Mesendoderm (in vitro differentiated cells): ENCODE data around the gene LTBP4.

Experiments used
- DNase-seq: peaks from one replicate; pipeline ENCODE4 v3.0.0; 2013
- H2AK5ac ChIP-seq: 2 replicates; pipeline ENCODE4 v1.6.1; 2013; ENCODE audit warnings: low read length, inconsistent platforms
- H2BK120ac ChIP-seq: 2 replicates; pipeline ENCODE4 v1.6.1; 2013; ENCODE audit warnings: low read depth, mild to moderate bottlenecking, low read length, moderate library complexity, mixed read lengths
- H2BK15ac ChIP-seq: replicated peaks from 2 replicates; pipeline ENCODE4 v1.6.1; 2013; ENCODE audit warnings: low read depth, mild to moderate bottlenecking, moderate library complexity
- H2BK5ac ChIP-seq: 2 replicates; pipeline ENCODE4 v1.6.1; 2013; ENCODE audit warnings: low read length, inconsistent platforms
- H3K18ac ChIP-seq: 2 replicates; pipeline ENCODE4 v1.6.1; 2013; ENCODE audit warnings: mild to moderate bottlenecking, low read length, mixed read lengths
- H3K23ac ChIP-seq: one replicate; pipeline ENCODE4 v1.6.1; 2013; ENCODE audit warnings: low read length
- H3K27ac ChIP-seq: 2 replicates; pipeline ENCODE4 v1.5.1; 2013; ENCODE audit warnings: low read depth, mild to moderate bottlenecking, inconsistent platforms, low read length, moderate library complexity
- H3K27me3 ChIP-seq: 2 replicates; pipeline ENCODE4 v1.6.1; 2013; ENCODE audit warnings: low read length, control low read depth, mild to moderate bottlenecking, inconsistent platforms; ENCODE audit not compliant: insufficient read depth, poor library complexity
- H3K36me3 ChIP-seq: 2 replicates; pipeline ENCODE4 v1.6.1; 2013; ENCODE audit warnings: low read length, inconsistent platforms; ENCODE audit not compliant: control insufficient read depth, insufficient read depth
- H3K4ac ChIP-seq: one replicate; pipeline ENCODE4 v1.6.1; 2013; ENCODE audit warnings: low read depth, mild to moderate bottlenecking, low read length, moderate library complexity
- H3K4me1 ChIP-seq: 2 replicates; pipeline ENCODE4 v1.6.1; 2013; ENCODE audit warnings: low read depth, low read length, inconsistent platforms; ENCODE audit not compliant: control insufficient read depth
- H3K4me2 ChIP-seq: 2 replicates; pipeline ENCODE4 v1.6.1; 2013; ENCODE audit warnings: low read length
- H3K4me3 ChIP-seq: 2 replicates; pipeline ENCODE4 v1.5.1; 2013; ENCODE audit warnings: mild to moderate bottlenecking, low read length
- H3K56ac ChIP-seq: one replicate; pipeline ENCODE4 v1.6.1; 2013; ENCODE audit warnings: low read length
- H3K79me1 ChIP-seq: 2 replicates; pipeline ENCODE4 v1.6.1; 2013; ENCODE audit warnings: low read length, inconsistent platforms
- H3K79me2 ChIP-seq: 2 replicates; pipeline ENCODE4 v1.6.1; 2013; ENCODE audit warnings: mild to moderate bottlenecking, low read length; ENCODE audit not compliant: control insufficient read depth, insufficient read depth
- H3K9ac ChIP-seq: 2 replicates; pipeline ENCODE4 v1.6.1; 2013; ENCODE audit warnings: low read length, inconsistent platforms
- H4K5ac ChIP-seq: one replicate; pipeline ENCODE4 v1.6.1; 2013; ENCODE audit warnings: low read length
- H4K8ac ChIP-seq: one replicate; pipeline ENCODE4 v1.6.1; 2013; ENCODE audit warnings: low read depth, mild to moderate bottlenecking, control low read depth, low read length, moderate library complexity
- WGBS: extraction: QIAGEN DNeasy Blood & Tissue Kit; methylation state at CpG from one replicate; pipeline ENCODE4 v1.1.7; 2013; ENCODE audit warnings: low lambda C conversion rate, missing lambda C conversion rate; ENCODE audit not compliant: insufficient coverage; ENCODE audit errors: extremely low coverage; 5-methylcytosine and 5-hydroxymethylcytosine counted together

Gene LTBP4

GRCh38 chr19:40571831-40572495 lies 29.2 kb upstream of the LTBP4 start:
- Histone ChIP-seq H4K8ac (no peak overlapping the region), H3K23ac (no peak overlapping the region), H3K18ac (no peak overlapping the region), H3K36me3 (no peaks in the 10 kb centered on the region), H2AK5ac (no peak overlapping the region), H3K4me2 (no peak overlapping the region), H3K4me3 (no peak overlapping the region), H3K27ac (no peak overlapping the region), H3K56ac (no peak overlapping the region), H2BK5ac (no peak overlapping the region), H2BK15ac (no peak overlapping the region), H3K27me3 (peaks cover 24% of the 10 kb centered on the region), H3K4ac (no peak overlapping the region), H4K5ac (no peak overlapping the region), H3K4me1 (peaks cover 3% of the 10 kb centered on the region), H3K79me1 (no peaks in the 10 kb centered on the region), H3K9ac (no peak overlapping the region), H3K79me2 (no peaks in the 10 kb centered on the region), H2BK120ac (no peak overlapping the region)
- no CpG with 5 or more reads among the region's 10 CpGs for WGBS
- DNase-seq, result no peak

DNA sequence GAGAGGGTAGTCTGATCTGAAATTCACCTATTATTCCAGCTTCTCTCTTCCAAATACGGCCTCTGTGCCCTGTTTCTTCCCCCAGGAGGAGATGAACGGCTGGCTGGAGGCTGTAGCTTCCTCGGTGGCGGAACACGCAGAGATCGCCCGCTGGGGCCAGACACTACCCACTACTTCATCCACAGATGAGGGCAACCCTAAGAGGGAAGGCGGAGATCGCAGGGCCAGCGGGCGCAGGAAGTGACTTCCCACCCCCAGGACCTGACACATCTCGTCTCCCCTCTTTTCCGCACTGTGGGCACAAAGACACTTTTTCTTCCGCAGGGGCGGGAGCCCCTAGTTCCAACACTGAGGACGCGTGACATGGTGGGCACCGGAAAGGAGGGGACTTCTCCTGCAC lies 25.8 kb upstream of the LTBP4 start:
- no peaks in the 10 kb centered on the region for H3K79me2 ChIP-seq
- peak overlapping the region; percentile 44 for H3K18ac ChIP-seq
- H2BK5ac ChIP-seq, result no peak overlapping the region
- no peak overlapping the region for H2BK120ac ChIP-seq
- no peak overlapping the region for H2AK5ac ChIP-seq
- no peak overlapping the region for H3K23ac ChIP-seq
- H3K4me1 ChIP-seq, result peaks cover 4% of the 10 kb centered on the region
- H3K79me1 ChIP-seq, result no peaks in the 10 kb centered on the region
- no peak overlapping the region for H3K27ac ChIP-seq
- DNase-seq, result no peak
- H3K4ac ChIP-seq, result no peak overlapping the region
- no peaks in the 10 kb centered on the region for H3K27me3 ChIP-seq
- H3K56ac ChIP-seq, result peak overlapping the region; percentile 86
- peak overlapping the region; percentile 77 for H3K9ac ChIP-seq
- H2BK15ac ChIP-seq, result no peak overlapping the region
- H4K8ac ChIP-seq, result no peak overlapping the region
- H3K4me2 ChIP-seq, result peak overlapping the region; percentile 25
- no peaks in the 10 kb centered on the region for H3K36me3 ChIP-seq
- no CpG with 5 or more reads among the region's 18 CpGs for WGBS
- H4K5ac ChIP-seq, result no peak overlapping the region
- H3K4me3 ChIP-seq, result no peak overlapping the region

DNA sequence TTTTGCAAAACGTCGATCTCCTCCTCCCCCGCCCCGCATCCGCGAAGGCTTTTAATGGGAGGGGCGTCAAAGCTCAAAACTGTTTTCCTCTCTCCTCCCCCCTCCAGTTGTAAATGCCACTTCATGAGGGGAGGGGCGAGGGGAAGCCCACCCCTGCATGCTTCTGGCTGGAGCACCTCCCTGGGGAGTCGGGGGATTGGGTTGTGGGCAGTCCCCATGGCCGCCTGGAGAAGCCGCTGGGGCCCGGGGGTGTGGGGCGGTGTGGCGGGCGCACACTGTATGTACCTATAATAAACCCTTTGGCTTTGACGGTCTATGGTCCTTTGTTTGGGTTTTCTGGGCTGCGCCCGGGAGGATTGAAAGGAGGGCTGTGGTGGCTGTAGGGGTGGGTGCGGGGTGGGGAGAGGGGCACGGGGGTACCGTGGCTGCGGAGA lies 25.0 kb upstream of the LTBP4 start:
- Histone ChIP-seq H2BK120ac (peak overlapping the region; percentile 51), H3K79me2 (no peaks in the 10 kb centered on the region), H4K5ac (no peak overlapping the region), H3K79me1 (no peaks in the 10 kb centered on the region), H3K4me2 (peak overlapping the region; percentile 70), H3K23ac (no peak overlapping the region), H2AK5ac (no peak overlapping the region), H3K4ac (no peak overlapping the region), H2BK15ac (no peak overlapping the region), H3K18ac (peak overlapping the region; percentile 44), H3K9ac (peak overlapping the region; percentile 77), H3K4me3 (peak overlapping the region; percentile 51), H3K56ac (peak overlapping the region; percentile 86), H3K27ac (no peak overlapping the region), H3K4me1 (peaks cover 4% of the 10 kb centered on the region), H3K36me3 (no peaks in the 10 kb centered on the region), H4K8ac (peak overlapping the region; percentile 7), H3K27me3 (no peaks in the 10 kb centered on the region), H2BK5ac (no peak overlapping the region)
- no CpG with 5 or more reads among the region's 22 CpGs for WGBS
- peak; percentile 74 for DNase-seq

- no CpG with 5 or more reads among the region's 55 CpGs for WGBS
- Histone ChIP-seq H3K27me3 (no peaks in the 10 kb centered on the region), H4K8ac (peak within 1 kb of the TSS; percentile 7), H3K4me2 (peak within 1 kb of the TSS; percentile 70), H3K4ac (no peak within 1 kb of the TSS), H3K79me2 (no peaks in the 10 kb centered on the region), H3K23ac (no peak within 1 kb of the TSS), H3K56ac (peak within 1 kb of the TSS; percentile 92), H3K18ac (peak within 1 kb of the TSS; percentile 93), H2BK120ac (peak within 1 kb of the TSS; percentile 51), H3K4me1 (peaks cover 4% of the 10 kb centered on the region), H2BK15ac (no peak within 1 kb of the TSS), H4K5ac (no peak within 1 kb of the TSS), H3K4me3 (peak within 1 kb of the TSS; percentile 67), H3K36me3 (no peaks in the 10 kb centered on the region), H2BK5ac (no peak within 1 kb of the TSS), H3K9ac (peak within 1 kb of the TSS; percentile 78), H3K79me1 (no peaks in the 10 kb centered on the region), H2AK5ac (no peak within 1 kb of the TSS), H3K27ac (peak within 1 kb of the TSS; percentile 32)
- peak; percentile 97 for DNase-seq
Observed at GRCh38 chr19:40576585-40577451, 24.4 kb upstream of the LTBP4 start, which contains the start of gene SHKBP1. Gene SHKBP1 (plus strand): TSS chr19:40576873. CDS start chr19:40576900, 27 bp downstream.

GRCh38 chr19:40578442-40578908 lies 22.7 kb upstream of the LTBP4 start:
- Histone ChIP-seq H2BK15ac (no peak overlapping the region), H3K4ac (no peak overlapping the region), H3K9ac (no peak overlapping the region), H2BK120ac (no peak overlapping the region), H3K79me2 (no peaks in the 10 kb centered on the region), H3K79me1 (no peaks in the 10 kb centered on the region), H3K4me1 (peaks cover 4% of the 10 kb centered on the region), H3K27ac (no peak overlapping the region), H4K8ac (no peak overlapping the region), H3K27me3 (no peaks in the 10 kb centered on the region), H3K36me3 (no peaks in the 10 kb centered on the region), H3K4me3 (no peak overlapping the region), H3K56ac (no peak overlapping the region), H3K23ac (no peak overlapping the region), H2BK5ac (no peak overlapping the region), H2AK5ac (no peak overlapping the region), H3K18ac (no peak overlapping the region), H4K5ac (no peak overlapping the region), H3K4me2 (no peak overlapping the region)
- no CpG with 5 or more reads among the region's 12 CpGs for WGBS
- DNase-seq, result peak; percentile 96
